IMR-90 (cell line): ENCODE measurements around the gene RBPJ. TPM values are rescaled to one million over a fixed set of nuclear protein-coding genes. Genes with fewer than 3 reads are reported as not detected.

ENCODE experiments used
- ATAC-seq: fragments of 200-7000 bp; cut with Tn5 transposase; 2 replicates; pipeline ENCODE4 v1.9.1; 2020; ENCODE audit warnings: low read depth, mild to moderate bottlenecking, moderate library complexity
- BruUV-seq: library from RNA; stranded (reverse); fragments of 400-500 nt; replicated peaks from 2 replicates; lab custom pipeline; 2021; lab: Mats Ljungman, UMichigan
- CTCF ChIA-PET: fragments of 300-600 bp; formaldehyde crosslinking; extraction: SDS; loops from one replicate; lab custom pipeline; 2021; ENCODE audit warnings: antibody characterized with exemption; lab: Yijun Ruan, JAX
- POLR2A ChIA-PET: fragments of 300-600 bp; sonication (Branson Sonifier 250); formaldehyde crosslinking; loops from one replicate; lab custom pipeline; 2022; ENCODE audit warnings: antibody characterized with exemption; ENCODE audit not compliant: unreplicated experiment; lab: Charles Lee
- DNase-seq: peaks from one replicate; pipeline ENCODE4 v3.0.0; 2013
- H2AFZ ChIP-seq: replicated peaks from 2 replicates; pipeline ENCODE3; 2013; ENCODE audit warnings: low read length, mild to moderate bottlenecking; ENCODE audit not compliant: poor library complexity
- H2AK5ac ChIP-seq: 2 replicates; pipeline ENCODE4 v1.6.1; 2013; ENCODE audit warnings: low read depth, low read length, inconsistent platforms
- H2AK9ac ChIP-seq: replicated peaks from 2 replicates; pipeline ENCODE3; 2013; ENCODE audit warnings: mild to moderate bottlenecking, low read depth, low read length, moderate library complexity; ENCODE audit not compliant: poor library complexity
- H2BK120ac ChIP-seq: 2 replicates; pipeline ENCODE4 v1.6.1; 2013; ENCODE audit warnings: low read depth, low read length, inconsistent platforms
- H2BK15ac ChIP-seq: 3 replicates; pipeline ENCODE4 v1.6.1; 2013; ENCODE audit warnings: low read depth, low read length, inconsistent platforms
- H2BK20ac ChIP-seq: 2 replicates; pipeline ENCODE4 v1.6.1; 2013; ENCODE audit warnings: low read depth, mild to moderate bottlenecking, inconsistent platforms, low read length, moderate library complexity
- H2BK5ac ChIP-seq: 2 replicates; pipeline ENCODE4 v1.6.1; 2013; ENCODE audit warnings: mild to moderate bottlenecking, low read depth, low read length, inconsistent platforms; ENCODE audit not compliant: poor library complexity, severe bottlenecking
- H3K14ac ChIP-seq: replicated peaks from 2 replicates; pipeline ENCODE4 v1.6.1; 2013; ENCODE audit warnings: low read depth, low read length, inconsistent platforms
- H3K18ac ChIP-seq: 2 replicates; pipeline ENCODE4 v1.6.1; 2013; ENCODE audit warnings: low read depth, low read length, control low read depth
- H3K23ac ChIP-seq: 2 replicates; pipeline ENCODE4 v1.6.1; 2013; ENCODE audit warnings: low read depth, low read length, inconsistent platforms
- H3K27ac ChIP-seq: 2 replicates; pipeline ENCODE4 v1.5.1; 2013; ENCODE audit warnings: mild to moderate bottlenecking, control low read depth, low read length; ENCODE audit not compliant: insufficient read depth
- H3K27me3 ChIP-seq: 2 replicates; pipeline ENCODE4 v1.6.1; 2013; ENCODE audit warnings: low read length; ENCODE audit not compliant: control insufficient read depth, insufficient read depth
- H3K36me3 ChIP-seq: 2 replicates; pipeline ENCODE4 v1.6.1; 2013; ENCODE audit warnings: low read length, mixed read lengths; ENCODE audit not compliant: control insufficient read depth, insufficient read depth
- H3K4ac ChIP-seq: 2 replicates; pipeline ENCODE4 v1.6.1; 2013; ENCODE audit warnings: low read depth, low read length, inconsistent platforms
- H3K4me1 ChIP-seq: 2 replicates; pipeline ENCODE4 v1.6.1; 2013; ENCODE audit warnings: low read length, mixed read lengths; ENCODE audit not compliant: control insufficient read depth, insufficient read depth
- H3K4me2 ChIP-seq: 2 replicates; pipeline ENCODE4 v1.6.1; 2013; ENCODE audit warnings: low read depth, mild to moderate bottlenecking, control low read depth, low read length, moderate library complexity
- H3K4me3 ChIP-seq: 2 replicates; pipeline ENCODE4 v1.5.1; 2013; ENCODE audit warnings: low read depth, mild to moderate bottlenecking, control low read depth, low read length, moderate library complexity; ENCODE audit not compliant: insufficient read depth
- H3K56ac ChIP-seq: 2 replicates; pipeline ENCODE4 v1.6.1; 2013; ENCODE audit warnings: low read length, inconsistent platforms; ENCODE audit not compliant: insufficient read depth; ENCODE audit errors: extremely low read depth
- H3K79me1 ChIP-seq, 2 experiments: 2 replicates each; pipeline ENCODE4 v1.6.1; 2013; ENCODE audit warnings: low read length in 2 of 2, inconsistent platforms in 1 of 2, low read depth in 1 of 2
- H3K9ac ChIP-seq: 2 replicates; pipeline ENCODE4 v1.6.1; 2013; ENCODE audit warnings: low read depth, low read length, control low read depth
- H3K9me1 ChIP-seq: 2 replicates; pipeline ENCODE4 v1.6.1; 2013; ENCODE audit warnings: low read length, inconsistent platforms; ENCODE audit not compliant: insufficient read depth
- H3K9me3 ChIP-seq: 2 replicates; pipeline ENCODE4 v1.6.1; 2013; ENCODE audit warnings: low read length; ENCODE audit not compliant: control insufficient read depth, insufficient read depth
- H4K20me1 ChIP-seq: 2 replicates; pipeline ENCODE4 v1.6.1; 2013; ENCODE audit warnings: low read length, inconsistent platforms; ENCODE audit not compliant: insufficient read depth
- H4K5ac ChIP-seq: 2 replicates; pipeline ENCODE4 v1.6.1; 2013; ENCODE audit warnings: mild to moderate bottlenecking, low read depth, low read length, control low read depth
- H4K8ac ChIP-seq, 2 experiments: 2 replicates each; pipeline ENCODE4 v1.6.1; 2013; ENCODE audit warnings: low read depth in 2 of 2, low read length in 2 of 2, control low read depth in 1 of 2, inconsistent platforms in 1 of 2
- H4K91ac ChIP-seq: 2 replicates; pipeline ENCODE4 v1.6.1; 2013; ENCODE audit warnings: low read depth, low read length, inconsistent platforms; ENCODE audit not compliant: insufficient read depth
- CEBPB ChIP-seq: IDR thresholded peaks from 2 replicates; pipeline ENCODE4 v1.6.1; 2012; ENCODE audit warnings: low read depth, low read length, improper control_type of control experiment
- CTCF ChIP-seq: conservative IDR thresholded peaks from 2 replicates; pipeline ENCODE4 v1.5.1; 2012; ENCODE audit warnings: mild to moderate bottlenecking, low read depth, low read length, improper control_type of control experiment
- WGBS, 2 experiments: methylation state at CpG; one replicate each; pipeline versions ENCODE4 v1.1.5 to v1.1.7; 2013; ENCODE audit warnings: missing lambda C conversion rate in 2 of 2; ENCODE audit not compliant: insufficient read length in 1 of 2; ENCODE audit errors: extremely low coverage in 2 of 2; 5-methylcytosine and 5-hydroxymethylcytosine counted together
- dilution Hi-C: fragments of 300-500 bp; cut with HindIII; formaldehyde crosslinking; loops from one replicate; pipeline ENCODE4 v1.14.3; 2018; ENCODE audit warnings: low sequenced_read_pairs; ENCODE audit not compliant: unreplicated experiment
- in situ Hi-C: fragments of 300-500 bp; cut with MboI; formaldehyde crosslinking; loops from 3 replicates; pipeline ENCODE4 v1.14.3; 2019; ENCODE audit warnings: low sequenced_read_pairs, inconsistent platforms, mixed read lengths
- intact Hi-C: fragments of 100-400 bp; cut with micrococcal nuclease; formaldehyde crosslinking; loops from 2 replicates; pipeline ENCODE4 v1.10.0; 2022
- polyA plus RNA-seq, 3 experiments: library from polyadenylated mRNA; depleted of rRNA; stranded (reverse); fragments of >200 nt; gene quantifications; 2 replicates each; pipeline ENCODE4 v1.2.3, GENCODE V29; 2012; ENCODE audit warnings: low replicate concordance in 1 of 3
- total RNA-seq: library from RNA; depleted of rRNA; stranded (reverse); fragments of >200 nt; gene quantifications from 2 replicates; pipeline ENCODE4 v1.2.3, GENCODE V29; 2012

Gene RBPJ
- total and polyA plus RNA-seq, 2 of the 4 experiments (the other 2 are of a cell fraction): 50.3 to 148 TPM

- Histone ChIP-seq H3K9me3 (peaks cover 3% of the 10 kb centered on the region), H3K4me3 (no peak overlapping the region), H3K14ac (no peak overlapping the region), H3K27ac (no peak overlapping the region), H3K4me1 (no peaks in the 10 kb centered on the region), H4K8ac (no peak overlapping the region), H2BK120ac (no peak overlapping the region), H3K56ac (no peak overlapping the region), H4K20me1 (no peaks in the 10 kb centered on the region), H2BK15ac (no peak overlapping the region), H3K79me1 (no peaks in the 10 kb centered on the region), H2BK20ac (no peak overlapping the region), H4K91ac (no peak overlapping the region), H2AK5ac (no peak overlapping the region), H3K23ac (no peak overlapping the region), H3K18ac (no peak overlapping the region), H3K4ac (no peak overlapping the region), H3K27me3 (peaks cover 8% of the 10 kb centered on the region; the same call in 1 of the 2 replicates), H3K9ac (no peak overlapping the region), H3K4me2 (no peak overlapping the region), H2AK9ac (no peak overlapping the region), H2BK5ac (no peak overlapping the region), H4K5ac (no peak overlapping the region), H3K36me3 (no peaks in the 10 kb centered on the region), H3K9me1 (no peaks in the 10 kb centered on the region), H2AFZ (no peak overlapping the region)
- no peak for DNase-seq
- ChIA-PET POLR2A (no interaction called here), CTCF (no interaction called here)
- no peak for ATAC-seq
- TF ChIP-seq CTCF (no peak), CEBPB (no peak)
- in situ Hi-C loops (loop anchor here (25.0 kb wide), 1 partner anchor 538 kb away; no protein-coding TSS in a partner anchor), dilution Hi-C loops (no loop called here), intact Hi-C loops (no loop called here)
- no CpG with 5 or more reads among the region's 8 CpGs for WGBS, 2 experiments
- BruUV-seq: no TSS peak
Observed at GRCh38 chr4:26473893-26474292, 153.1 kb downstream of the RBPJ start.
